Upper lobe of left lung (tissue), 6 donors: ENCODE measurements around the gene SLC22A6. TPM values are rescaled to one million over a fixed set of nuclear protein-coding genes. Genes with fewer than 3 reads are reported as not detected.

Experiments
- ATAC-seq, 2 donors: fragments of 200-7000 bp; cut with Tn5 transposase; one replicate each; pipeline ENCODE4 v1.9.1; 2022; ENCODE audit warnings: mild to moderate bottlenecking in 2 of 2, moderate library complexity in 2 of 2; ENCODE audit not compliant: low FRiP score in 2 of 2
- DNase-seq, 2 donors: peaks; one replicate each; pipeline ENCODE4 v3.0.0-alpha.2; 2019 to 2020
- H3K27ac ChIP-seq, 4 donors: fragments of 200-600 bp; sonication (generic); one replicate each; pipeline ENCODE4 v1.5.1; 2016 to 2019
- H3K27me3 ChIP-seq, 4 donors: fragments of 200-600 bp; sonication (generic); one replicate each; pipeline ENCODE4 v1.5.1; 2017 to 2019
- H3K36me3 ChIP-seq, 4 donors: fragments of 200-600 bp; sonication (generic); one replicate each; pipeline ENCODE4 v1.5.1; 2016 to 2019
- H3K4me1 ChIP-seq, 4 donors: fragments of 200-600 bp; sonication (generic); one replicate each; pipeline ENCODE4 v1.5.1; 2018 to 2019
- H3K4me3 ChIP-seq, 4 donors: fragments of 200-600 bp; sonication (generic); one replicate each; pipeline ENCODE4 v1.5.1; 2017 to 2019; ENCODE audit warnings: mild to moderate bottlenecking in 2 of 4, moderate library complexity in 1 of 4
- H3K9me3 ChIP-seq, 4 donors: fragments of 200-600 bp; sonication (generic); one replicate each; pipeline ENCODE4 v1.5.1; 2018 to 2019
- EP300 ChIP-seq, 4 donors: sonication (generic); formaldehyde crosslinking; IDR thresholded peaks; one replicate each; pipeline ENCODE4 v1.5.1; 2017; ENCODE audit warnings: antibody characterized with exemption in 4 of 4, control low read depth in 2 of 4
- POLR2A ChIP-seq, 4 donors: fragments of 450-650 bp; IDR thresholded peaks; one replicate each; pipeline ENCODE4 v1.5.1; 2016 to 2017; ENCODE audit warnings: antibody characterized with exemption in 4 of 4, mild to moderate bottlenecking in 2 of 4
- POLR2AphosphoS5 ChIP-seq, 2 donors: sonication (generic); formaldehyde crosslinking; IDR thresholded peaks; one replicate each; pipeline ENCODE4 v1.5.1; 2017; ENCODE audit warnings: antibody characterized with exemption in 2 of 2
- WGBS, 2 donors: methylation state at CpG; one replicate each; pipeline ENCODE4 v1.1.5; 2017 to 2018; 5-methylcytosine and 5-hydroxymethylcytosine counted together
- total RNA-seq, 6 donors: library from RNA; depleted of rRNA in 4 of 6; stranded (reverse); fragments of >200 nt in 4 of 6; gene quantifications; one replicate each; pipeline versions ENCODE4 v1.1.0 to v1.2.1, GENCODE V29; 2016 to 2021
- TF ChIP-seq, protein P1 (sequence below), 6 experiments: fragments of 450-650 bp in 4 of 6; fragments of 200-600 bp in 2 of 6; sonication (generic) in 2 of 6; IDR thresholded peaks; one replicate each; pipeline ENCODE4 v1.5.1; 2016 to 2019; ENCODE audit warnings: antibody characterized with exemption in 6 of 6
- donor health status: DM: no; HTN: no; CAD: no; lungs with moderate emphysema.
- donor health status: DM: no; HTN: yes; CAD: no; lungs with severe emphysema.

Gene SLC22A6
- total RNA-seq, 6 donors from 2014 or later = not detected

DNA sequence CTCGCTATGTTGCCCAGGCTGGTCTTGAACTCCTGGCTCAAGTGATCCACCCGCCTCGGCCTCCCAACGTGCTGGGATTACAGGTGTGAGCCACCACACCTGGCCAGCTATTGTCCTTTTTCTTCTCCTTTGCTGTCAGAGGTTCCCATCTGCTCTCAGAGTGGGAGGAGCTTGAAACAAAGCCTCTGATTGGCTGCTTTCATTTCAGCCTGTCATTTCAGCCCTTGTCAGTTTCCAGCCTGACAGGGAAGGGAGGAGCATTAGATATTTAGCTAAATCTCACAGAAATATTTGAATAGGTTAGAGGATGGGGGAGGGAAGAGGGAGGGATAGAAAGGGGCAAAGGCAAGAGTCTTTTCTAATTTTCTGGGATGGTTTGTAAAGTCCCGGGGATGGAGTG lies 8.7 kb downstream of the SLC22A6 start:
- H3K4me3 ChIP-seq = no peak overlapping the region
- no peaks in the 10 kb centered on the region for H3K9me3 ChIP-seq
- no peaks in the 10 kb centered on the region for H3K27me3 ChIP-seq
- H3K36me3 ChIP-seq = no peaks in the 10 kb centered on the region
- ATAC-seq (no peak), DNase-seq (no peak)
- peaks cover 5 to 11% (median 6%) of the 10 kb centered on the region in 4 donors for H3K4me1 ChIP-seq
- TF ChIP-seq EP300 (IDR thresholded peaks at IDR 0.05) (no peak), POLR2AphosphoS5 (IDR thresholded peaks at IDR 0.05) (no peak), POLR2A (IDR thresholded peaks at IDR 0.05) (no peak)
- TF ChIP-seq, protein P1, sequence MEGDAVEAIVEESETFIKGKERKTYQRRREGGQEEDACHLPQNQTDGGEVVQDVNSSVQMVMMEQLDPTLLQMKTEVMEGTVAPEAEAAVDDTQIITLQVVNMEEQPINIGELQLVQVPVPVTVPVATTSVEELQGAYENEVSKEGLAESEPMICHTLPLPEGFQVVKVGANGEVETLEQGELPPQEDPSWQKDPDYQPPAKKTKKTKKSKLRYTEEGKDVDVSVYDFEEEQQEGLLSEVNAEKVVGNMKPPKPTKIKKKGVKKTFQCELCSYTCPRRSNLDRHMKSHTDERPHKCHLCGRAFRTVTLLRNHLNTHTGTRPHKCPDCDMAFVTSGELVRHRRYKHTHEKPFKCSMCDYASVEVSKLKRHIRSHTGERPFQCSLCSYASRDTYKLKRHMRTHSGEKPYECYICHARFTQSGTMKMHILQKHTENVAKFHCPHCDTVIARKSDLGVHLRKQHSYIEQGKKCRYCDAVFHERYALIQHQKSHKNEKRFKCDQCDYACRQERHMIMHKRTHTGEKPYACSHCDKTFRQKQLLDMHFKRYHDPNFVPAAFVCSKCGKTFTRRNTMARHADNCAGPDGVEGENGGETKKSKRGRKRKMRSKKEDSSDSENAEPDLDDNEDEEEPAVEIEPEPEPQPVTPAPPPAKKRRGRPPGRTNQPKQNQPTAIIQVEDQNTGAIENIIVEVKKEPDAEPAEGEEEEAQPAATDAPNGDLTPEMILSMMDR (IDR thresholded peaks at IDR 0.05) = no peak
- 78 to 80% methylated on average over 5 of the region's 5 CpGs for WGBS, 2 donors
- H3K27ac ChIP-seq = no peak overlapping the region

DNA sequence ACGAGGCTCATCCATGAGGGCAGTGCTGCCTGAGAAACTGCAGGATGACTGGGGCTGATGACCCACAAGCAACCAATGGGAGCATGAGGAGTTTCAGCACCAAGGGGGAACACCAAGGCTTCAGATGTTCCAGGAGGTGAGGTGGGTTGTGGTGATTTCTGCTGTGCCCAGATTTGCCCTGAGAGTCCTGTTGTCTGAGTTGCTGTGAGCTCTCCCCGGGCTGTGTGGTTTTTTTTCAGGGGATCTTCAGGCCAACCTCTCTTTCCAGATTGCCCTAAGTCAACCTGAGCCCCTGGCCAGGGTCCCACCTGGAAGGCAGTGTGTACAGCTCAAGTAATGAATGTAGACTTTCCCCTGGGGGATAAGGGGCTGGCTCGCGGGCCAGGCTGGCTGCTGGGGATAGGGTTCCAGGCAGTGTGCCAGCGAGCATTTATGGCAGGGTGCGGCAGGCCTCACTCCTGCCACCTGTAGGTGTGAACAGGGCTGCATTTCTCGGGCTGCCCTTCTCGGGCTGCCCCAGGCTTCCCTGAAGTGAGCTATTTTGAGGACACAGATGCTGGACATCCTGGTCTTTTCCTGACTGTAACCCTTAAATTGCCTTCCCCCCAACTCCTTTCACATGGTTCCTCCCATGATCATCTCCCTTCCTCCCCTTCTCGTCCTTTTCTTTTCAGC lies 9.8 kb downstream of the SLC22A6 start:
- peak in 1 of 2 donors; percentile 38 for DNase-seq
- peak overlapping the region in 1 of 4 donors; percentile 23 for H3K27ac ChIP-seq
- WGBS, 2 donors = 23 to 37% methylated on average over 5 to 9 of the region's 9 CpGs
- no peaks in the 10 kb centered on the region for H3K9me3 ChIP-seq
- no peak overlapping the region for H3K4me3 ChIP-seq
- peak; percentile 48 to 54 for ATAC-seq
- no peak for TF ChIP-seq POLR2A (IDR thresholded peaks at IDR 0.05)
- TF ChIP-seq, protein P1 (IDR thresholded peaks at IDR 0.05) = peak in 4 of 6 experiments; percentile 29 to 50 (median 46)
- H3K36me3 ChIP-seq = no peaks in the 10 kb centered on the region
- H3K4me1 ChIP-seq = peaks cover 5 to 11% (median 6%) of the 10 kb centered on the region in 4 donors
- no peaks in the 10 kb centered on the region for H3K27me3 ChIP-seq

DNA sequence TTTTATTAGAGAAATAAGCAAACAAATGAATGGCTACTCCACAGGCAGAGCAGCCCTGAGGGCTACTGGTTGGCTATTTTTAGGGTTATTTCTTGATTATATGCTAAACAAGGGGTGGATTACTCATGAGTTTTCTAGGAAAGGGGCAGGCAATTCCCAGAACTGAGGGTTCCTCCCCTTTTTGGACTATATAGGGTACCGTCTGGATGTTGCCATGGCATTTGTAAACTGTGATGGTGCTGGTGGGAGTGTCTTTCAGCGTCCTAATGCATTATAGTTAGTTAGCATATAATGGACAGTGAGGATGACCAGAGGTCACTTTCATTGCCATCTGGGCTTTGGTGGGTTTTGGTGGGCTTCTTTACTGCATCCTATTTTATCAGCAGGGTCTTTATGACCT lies 19.2 kb downstream of the SLC22A6 start:
- DNase-seq = no peak
- H3K27me3 ChIP-seq = no peaks in the 10 kb centered on the region
- no peaks in the 10 kb centered on the region for H3K4me1 ChIP-seq
- no peaks in the 10 kb centered on the region for H3K9me3 ChIP-seq
- no peak for ATAC-seq
- no peak for TF ChIP-seq EP300 (IDR thresholded peaks at IDR 0.05)
- no peak for TF ChIP-seq POLR2A (IDR thresholded peaks at IDR 0.05)
- TF ChIP-seq, protein P1 (IDR thresholded peaks at IDR 0.05) = no peak
- no peak for TF ChIP-seq POLR2AphosphoS5 (IDR thresholded peaks at IDR 0.05)
- H3K36me3 ChIP-seq = no peaks in the 10 kb centered on the region
- 68 to 73% methylated on average over 2 of the region's 2 CpGs for WGBS, 2 donors
- H3K27ac ChIP-seq = no peak overlapping the region
- no peak overlapping the region for H3K4me3 ChIP-seq

DNA sequence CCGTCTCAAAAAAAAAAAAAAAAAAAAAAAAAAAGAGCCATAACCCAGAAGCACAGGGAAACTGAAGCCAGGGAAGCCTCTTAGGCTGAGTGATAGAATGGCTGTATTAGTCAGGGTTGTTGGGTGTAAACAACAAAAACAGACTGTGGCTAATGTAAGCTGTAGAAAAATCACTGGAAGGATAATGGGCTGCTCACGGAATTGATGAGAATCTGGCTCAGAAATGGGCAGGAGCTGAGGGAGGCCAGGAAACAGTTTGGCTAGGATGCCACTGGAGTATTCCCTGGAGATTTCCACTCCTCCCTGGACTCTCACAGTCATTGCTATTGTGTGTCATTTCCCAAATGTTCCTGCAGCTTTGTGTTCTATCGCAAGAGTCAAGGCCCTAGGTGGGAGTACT lies 22.4 kb downstream of the SLC22A6 start:
- H3K27me3 ChIP-seq = no peaks in the 10 kb centered on the region
- no peak for DNase-seq
- whole genome bisulfite sequencing, 2 donors = 63 to 82% methylated on average over 3 of the region's 3 CpGs
- no peak overlapping the region for H3K27ac ChIP-seq
- TF ChIP-seq POLR2A (IDR thresholded peaks at IDR 0.05) = no peak
- TF ChIP-seq EP300 (IDR thresholded peaks at IDR 0.05) = no peak
- TF ChIP-seq, protein P1 (IDR thresholded peaks at IDR 0.05) = no peak
- TF ChIP-seq POLR2AphosphoS5 (IDR thresholded peaks at IDR 0.05) = no peak
- no peaks in the 10 kb centered on the region for H3K9me3 ChIP-seq
- no peak for ATAC-seq
- H3K4me3 ChIP-seq = no peak overlapping the region
- H3K36me3 ChIP-seq = no peaks in the 10 kb centered on the region
- H3K4me1 ChIP-seq = peaks cover 8 to 15% (median 11%) of the 10 kb centered on the region in 4 donors

DNA sequence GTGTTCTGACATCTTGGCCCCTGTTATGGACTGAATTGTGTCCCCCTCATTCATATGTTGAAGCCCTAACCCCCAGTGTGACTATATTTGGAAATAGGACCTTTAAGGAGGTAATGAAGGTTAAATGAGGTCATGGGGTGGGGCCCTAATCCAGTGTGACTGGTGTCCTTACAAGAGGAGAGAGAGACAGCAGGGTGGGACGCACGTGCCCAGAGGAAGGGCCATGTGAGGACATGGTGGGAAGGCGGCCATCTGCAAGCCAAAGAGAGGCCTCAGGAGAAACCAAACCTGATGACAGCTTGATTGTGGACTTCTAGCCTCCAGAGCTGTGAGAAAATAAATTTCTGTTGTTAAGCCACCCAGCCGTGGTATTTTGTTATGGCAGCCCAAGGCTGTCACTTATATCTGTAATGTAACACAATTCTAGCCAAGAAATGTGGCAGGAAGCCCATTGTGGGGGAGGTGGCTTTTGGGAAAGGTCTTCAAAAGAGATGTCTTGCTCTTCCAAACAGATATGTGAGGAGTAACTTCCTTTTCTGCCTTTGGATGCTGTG lies 23.7 kb downstream of the SLC22A6 start:
- Histone ChIP-seq H3K27me3 (no peaks in the 10 kb centered on the region), H3K27ac (no peak overlapping the region), H3K9me3 (no peaks in the 10 kb centered on the region), H3K4me3 (no peak overlapping the region), H3K36me3 (no peaks in the 10 kb centered on the region), H3K4me1 (peaks cover 8 to 15% (median 11%) of the 10 kb centered on the region in 4 donors)
- TF ChIP-seq POLR2A (IDR thresholded peaks at IDR 0.05) = no peak
- WGBS, 2 donors = 80 to 83% methylated on average over 4 of the region's 4 CpGs
- DNase-seq (no peak), ATAC-seq (no peak)
